HL-60 (cell line): ENCODE measurements around the gene SCNN1G.

Source experiments
- DNase-seq, 2 experiments: peaks; one replicate each; pipeline ENCODE4 v3.0.0-alpha.2; 2010 to 2020; ENCODE audit warnings: low read depth in 1 of 2, low spot score in 1 of 2
- H3K27ac ChIP-seq: fragments of 250-450 bp; sonication (Bioruptor Pico); replicated peaks from 2 replicates; pipeline ENCODE4 v1.5.1; 2020; ENCODE audit warnings: mild to moderate bottlenecking, moderate library complexity
- H3K27me3 ChIP-seq: fragments of 250-450 bp; sonication (Bioruptor Pico); 2 replicates; pipeline ENCODE4 v1.5.1; 2021; ENCODE audit warnings: mild to moderate bottlenecking, moderate library complexity; ENCODE audit not compliant: insufficient read depth, poor library complexity, severe bottlenecking
- H3K4me3 ChIP-seq: replicated peaks from 2 replicates; pipeline ENCODE4 v1.5.1; 2011; ENCODE audit warnings: mild to moderate bottlenecking, control low read depth, low read length; ENCODE audit not compliant: insufficient read depth
- CTCF ChIP-seq: IDR thresholded peaks from one replicate; pipeline ENCODE4 v1.5.1; 2011; ENCODE audit warnings: low read length, control low read depth, inconsistent platforms; ENCODE audit not compliant: insufficient read depth
- GABPA ChIP-seq: IDR thresholded peaks from 2 replicates; pipeline ENCODE4 v1.6.1; 2012; ENCODE audit warnings: low read depth
- POLR2AphosphoS5 ChIP-seq: IDR thresholded peaks from 2 replicates; pipeline ENCODE4 v1.6.1; 2012; ENCODE audit warnings: low read depth
- REST ChIP-seq: IDR thresholded peaks from 2 replicates; pipeline ENCODE4 v1.6.1; 2012; ENCODE audit warnings: low read depth; ENCODE audit not compliant: insufficient replicate concordance
- SPI1 ChIP-seq: IDR thresholded peaks from 2 replicates; pipeline ENCODE4 v1.6.1; 2012; ENCODE audit warnings: low read depth, mild to moderate bottlenecking, borderline replicate concordance

SCNN1G gene

GRCh38 chr16:23156946-23157460, 25.5 kb upstream of the SCNN1G start:
- Histone ChIP-seq H3K4me3 (no peak overlapping the region), H3K27ac (no peak overlapping the region), H3K27me3 (no peaks in the 10 kb centered on the region)
- TF ChIP-seq POLR2AphosphoS5: no peak
- peak; percentile 77 for TF ChIP-seq SPI1
- DNase-seq: peak in 1 of 2 experiments; percentile 7

GRCh38 chr16:23158114-23158513, 24.4 kb upstream of the SCNN1G start:
- DNase-seq: no peak
- no peak overlapping the region for H3K27ac ChIP-seq
- TF ChIP-seq SPI1 (no peak), POLR2AphosphoS5 (no peak), GABPA (no peak), REST (no peak), CTCF (no peak)

GRCh38 chr16:23160082-23160481, 22.5 kb upstream of the SCNN1G start:
- TF ChIP-seq REST (no peak), POLR2AphosphoS5 (no peak), GABPA (no peak), SPI1 (no peak), CTCF (no peak)
- DNase-seq: no peak
- Histone ChIP-seq H3K27me3 (no peaks in the 10 kb centered on the region), H3K4me3 (no peak overlapping the region), H3K27ac (no peak overlapping the region)

More at GRCh38 chr16:23158114-23158513, 24.4 kb upstream of the SCNN1G start:
- no peak overlapping the region for H3K4me3 ChIP-seq
- no peaks in the 10 kb centered on the region for H3K27me3 ChIP-seq

GRCh38 chr16:23160574-23160973, 22.0 kb upstream of the SCNN1G start:
- TF ChIP-seq SPI1 (no peak), POLR2AphosphoS5 (no peak), REST (no peak), GABPA (no peak), CTCF (no peak)
- no peak overlapping the region for H3K27ac ChIP-seq
- H3K4me3 ChIP-seq: no peak overlapping the region
- H3K27me3 ChIP-seq: no peaks in the 10 kb centered on the region
- DNase-seq: no peak
